ENCODE data around the gene ZNF226.
"Not testable (repeated sequence)": the region's sequence is repeated elsewhere in the genome, so short reads cannot be mapped to it uniquely, and the experiment has no call there.

- TF ChIP-seq CTCF (conservative IDR thresholded peaks at IDR 0.05 in 1 of 2, IDR thresholded peaks at IDR 0.05 in 1 of 2; ENCODE audit: extremely low read depth in 1 of 2, insufficient read depth in 1 of 2, low read depth in 1 of 2, low read length in 2 of 2); EZH2 (IDR thresholded peaks at IDR 0.05; ENCODE audit: borderline replicate concordance, low read length): not testable (repeated sequence)
Observed at GRCh38 chr19:44170660-44171059, 5.8 kb downstream of the ZNF226 start.

Measured in mammary epithelial cell (primary cell).